ELF-1 (cell line): ENCODE results near the gene MVB12B.

ENCODE experiments used
- DNase-seq: peaks from one replicate; pipeline ENCODE4 v3.0.0-alpha.2; 2016; ENCODE audit warnings: low read depth, low spot score

The MVB12B gene

DNA sequence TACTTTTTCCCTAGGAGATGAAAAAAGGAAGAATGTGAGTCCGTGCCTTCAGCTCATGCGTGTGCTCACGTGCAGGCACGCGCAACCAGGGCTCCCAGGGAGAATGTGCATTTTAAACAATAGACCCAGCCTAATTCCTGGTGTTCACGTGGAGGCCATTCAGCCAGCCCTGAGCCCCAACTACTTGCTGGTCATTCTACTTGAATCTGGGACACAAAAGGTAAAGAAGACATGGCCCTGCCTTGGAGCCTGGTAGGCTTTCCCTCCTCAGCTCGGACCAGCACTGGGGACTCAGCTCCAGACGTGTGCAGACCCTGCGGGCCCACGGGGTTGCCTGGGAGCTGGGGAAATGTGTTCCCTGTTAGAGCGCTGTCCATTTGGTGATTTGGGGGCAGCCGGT lies 125.5 kb downstream of the MVB12B start:
- DNase-seq: no peak

DNA sequence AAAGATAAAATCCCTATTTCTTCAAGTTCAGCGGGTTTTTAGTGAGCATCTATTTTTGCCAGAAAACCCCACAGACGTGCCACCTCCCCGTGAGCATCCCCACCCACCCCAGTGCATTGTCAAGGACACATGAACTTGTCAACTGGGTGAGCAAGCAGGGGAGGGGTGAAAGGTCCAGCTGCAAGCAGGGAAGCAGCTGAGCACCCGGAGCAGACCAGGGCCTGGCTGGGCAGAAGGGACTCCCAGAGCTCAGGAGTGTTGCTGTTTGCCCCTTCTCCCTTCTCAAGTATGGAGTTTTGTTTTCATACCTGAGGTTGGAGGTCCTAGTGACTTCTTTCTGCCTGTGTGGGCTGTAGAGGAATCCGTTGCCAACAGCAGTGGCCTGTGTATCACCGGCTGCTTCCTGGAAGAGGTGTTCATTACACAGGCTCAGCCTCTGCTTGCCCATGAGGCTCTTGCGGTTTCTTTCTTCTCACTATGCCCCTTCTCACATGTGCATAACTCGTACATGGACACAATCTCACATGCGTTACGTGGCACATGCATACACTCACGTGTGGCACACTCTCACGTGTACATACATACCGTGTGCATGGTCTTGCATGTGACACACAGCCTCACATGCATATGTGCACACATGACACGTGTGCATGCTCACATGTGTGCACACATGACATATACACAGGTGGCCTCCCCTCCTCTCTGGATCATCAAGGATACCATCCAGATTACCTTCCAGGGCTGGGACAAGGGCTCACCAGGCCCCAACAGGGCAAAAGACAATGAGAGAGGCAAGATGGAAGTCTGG lies 126.7 kb downstream of the MVB12B start:
- no peak for DNase-seq

DNA sequence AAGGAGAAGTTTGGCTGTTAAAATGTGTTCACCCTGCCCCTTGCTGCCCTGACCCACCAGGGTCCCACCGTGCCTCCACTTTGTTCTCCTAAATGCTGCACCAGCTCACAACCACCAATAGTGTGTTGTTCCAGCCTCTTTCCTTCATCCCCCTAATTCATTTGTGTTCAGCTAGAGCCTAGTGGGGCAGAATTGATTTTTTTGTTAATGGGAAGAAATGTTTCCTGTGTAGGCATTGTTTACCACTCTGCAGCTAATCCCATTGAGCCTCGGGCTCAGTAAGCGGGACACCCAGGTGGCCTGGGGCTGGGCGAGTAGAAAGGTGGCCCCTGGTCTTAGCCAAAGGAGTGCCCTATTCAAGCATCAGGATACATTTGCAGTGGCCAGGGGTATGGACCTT lies 127.6 kb downstream of the MVB12B start:
- no peak for DNase-seq

DNA sequence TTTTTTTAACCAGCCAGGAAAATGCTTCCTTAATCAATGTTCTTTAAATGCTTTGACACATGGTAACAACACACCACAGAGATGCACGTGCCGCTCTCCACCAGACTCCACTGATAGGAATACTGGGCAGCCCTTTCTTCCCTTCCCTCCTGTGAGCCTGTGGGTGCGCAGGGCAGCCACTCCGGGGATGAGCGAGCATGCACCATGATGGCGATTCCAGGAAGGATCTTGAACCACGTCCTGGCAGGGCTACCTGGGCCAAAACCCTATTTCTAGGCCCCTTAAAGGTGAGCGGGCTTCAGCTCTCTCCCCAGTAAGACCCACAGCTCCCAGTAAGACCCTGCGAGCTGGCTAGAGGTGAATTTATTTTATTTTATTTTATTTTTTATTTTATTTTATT lies 128.2 kb downstream of the MVB12B start:
- no peak for DNase-seq

DNA sequence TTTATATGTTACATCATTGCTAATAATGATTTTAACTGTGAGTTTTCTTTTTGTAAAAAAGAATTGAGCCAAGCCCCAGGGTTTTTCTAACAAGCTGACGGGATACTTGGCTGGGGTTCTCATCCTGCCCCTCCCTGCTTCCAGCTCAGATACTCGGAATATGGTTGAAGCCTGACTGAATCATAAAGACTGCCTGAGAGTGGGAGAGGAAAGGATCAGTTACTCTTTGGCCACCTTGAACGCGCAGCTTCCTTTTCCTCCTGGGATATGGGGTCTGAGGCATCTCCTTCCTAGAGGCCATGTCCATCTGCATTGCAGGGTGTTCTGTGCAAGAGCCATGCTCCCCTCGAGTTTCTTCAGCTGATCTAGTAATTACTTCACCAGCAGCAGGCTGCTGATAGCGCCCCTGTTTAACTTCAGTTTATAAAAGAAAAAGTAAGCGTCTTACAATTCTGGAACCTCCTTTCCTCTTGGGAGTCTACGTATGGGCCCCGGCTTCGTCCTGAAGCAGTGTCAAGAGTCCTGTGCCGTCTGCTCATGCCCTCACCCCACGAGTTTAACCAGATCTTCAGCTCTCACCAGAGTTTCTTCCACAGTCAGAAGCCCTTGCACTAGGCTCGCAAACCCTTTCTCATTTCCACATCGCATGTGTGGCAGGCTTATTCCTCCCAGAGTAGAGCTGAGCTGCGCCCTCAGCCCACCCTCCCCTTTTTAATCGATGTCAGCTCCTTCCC lies 130.0 kb downstream of the MVB12B start:
- no peak for DNase-seq

DNA sequence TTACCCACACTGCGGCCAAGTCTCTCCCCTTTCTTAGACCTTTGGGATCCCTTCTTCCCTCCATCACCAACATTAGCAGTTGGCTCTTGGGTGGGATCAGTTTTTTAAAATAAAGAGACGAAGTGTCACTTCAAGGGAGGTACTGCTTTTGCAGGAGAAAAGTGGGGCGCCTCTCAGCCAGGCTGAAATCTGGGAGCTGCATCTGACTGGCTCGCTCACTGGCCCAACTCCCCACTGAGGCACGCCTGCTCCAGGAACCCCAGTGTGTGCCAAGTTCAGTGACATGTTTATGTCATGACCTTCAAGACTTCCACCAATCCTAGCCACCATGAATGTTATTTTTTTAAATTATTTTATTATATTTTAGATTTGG lies 130.5 kb downstream of the MVB12B start:
- no peak for DNase-seq

DNA sequence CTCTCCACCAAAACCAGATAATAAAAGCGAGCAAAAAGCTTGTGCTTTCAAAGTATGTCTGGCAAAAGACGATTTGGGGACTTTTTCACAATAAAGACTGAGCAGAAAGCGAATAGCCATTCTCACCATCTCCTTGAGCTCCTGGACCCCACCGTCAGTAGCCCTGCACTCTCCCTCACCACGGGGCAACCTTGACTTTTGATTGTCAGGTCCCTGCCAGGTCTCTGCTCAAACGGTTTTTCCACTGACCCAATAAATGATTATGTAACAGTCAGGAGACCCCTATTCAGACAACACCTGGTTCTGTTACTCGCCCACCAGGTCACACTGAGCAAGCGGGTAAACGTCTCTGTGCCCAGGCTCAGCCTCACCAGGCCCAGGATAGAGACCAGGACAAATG lies 131.3 kb downstream of the MVB12B start:
- no peak for DNase-seq

DNA sequence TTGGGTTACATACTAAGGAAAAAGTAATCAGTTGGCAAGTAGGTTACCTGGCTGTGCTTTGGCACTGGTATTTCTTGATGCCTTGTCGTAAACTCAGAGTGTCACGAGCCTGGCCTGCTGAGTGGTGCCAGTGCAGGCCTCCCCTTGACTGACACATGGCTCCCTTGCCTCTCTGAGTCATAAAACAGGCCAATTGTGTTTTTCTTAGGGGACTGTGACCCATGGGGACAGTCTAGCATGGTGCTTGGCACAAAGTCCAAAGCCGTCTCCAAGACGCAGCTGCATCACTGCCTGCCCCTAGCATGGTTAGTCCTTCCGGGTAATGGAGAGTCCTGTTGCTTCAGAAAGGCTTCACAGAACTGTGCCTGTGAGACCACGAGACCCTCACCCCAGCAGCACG lies 132.5 kb downstream of the MVB12B start:
- DNase-seq: no peak

DNA sequence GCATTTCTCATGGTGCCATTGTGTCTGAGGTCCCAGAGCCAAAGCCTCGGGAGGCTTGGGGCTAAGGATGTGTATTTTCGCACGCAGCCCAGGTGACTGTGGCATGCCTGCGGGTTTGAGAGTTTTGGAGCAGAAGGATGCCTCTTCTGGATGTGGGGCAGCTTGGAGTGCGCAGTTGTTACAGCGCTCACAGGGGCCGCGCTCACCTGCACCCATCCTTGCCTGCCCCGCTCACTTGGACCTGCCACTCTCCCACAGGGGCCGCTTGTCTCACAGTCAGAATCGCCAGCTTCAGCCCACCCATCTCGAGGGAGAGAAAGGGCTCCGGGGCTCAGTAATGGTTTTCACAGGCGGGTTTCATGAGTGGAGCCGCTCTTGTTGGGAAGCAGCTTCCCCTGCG lies 132.9 kb downstream of the MVB12B start:
- DNase-seq: no peak

DNA sequence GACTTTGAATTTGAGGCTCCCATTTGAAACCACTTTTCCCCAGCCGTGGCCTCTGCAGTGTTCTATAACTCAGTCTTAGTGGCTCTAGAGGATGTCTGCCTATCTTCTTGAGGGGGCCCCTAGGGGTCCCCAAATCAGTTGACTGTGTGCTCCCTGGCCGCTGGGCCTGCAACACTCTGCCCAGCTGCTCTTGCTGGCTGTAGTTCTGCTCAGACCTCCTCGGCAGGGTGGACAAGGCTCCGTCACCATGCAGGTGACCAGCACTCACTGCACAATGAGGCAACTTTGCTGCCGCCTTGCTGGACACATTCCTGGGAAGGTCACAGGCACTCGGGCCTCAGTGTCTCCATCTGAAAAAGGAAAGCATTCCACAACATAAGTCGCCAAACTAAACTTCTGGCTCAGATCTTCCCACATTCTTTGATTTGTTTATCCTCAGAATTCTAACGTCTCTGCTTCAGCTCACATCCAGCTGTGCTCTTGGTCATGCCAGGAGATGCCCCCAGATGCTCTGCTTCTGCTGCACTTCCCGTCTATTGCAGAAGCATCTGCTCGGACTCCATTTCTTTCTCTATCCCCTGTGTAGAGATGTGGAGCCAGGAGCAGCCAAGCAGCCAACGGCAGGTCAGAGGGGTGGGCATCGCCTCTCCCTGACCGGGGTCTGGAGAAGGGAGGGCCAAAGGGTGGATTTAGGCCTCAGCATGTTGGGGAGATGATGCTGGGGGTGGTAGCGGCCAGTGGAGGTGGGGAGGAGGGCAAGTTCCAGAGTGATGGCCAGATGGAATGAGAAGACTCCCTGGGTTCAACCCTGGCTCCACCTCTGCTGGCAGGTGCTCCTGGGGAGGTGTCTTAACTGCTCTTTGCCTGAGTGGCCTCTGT lies 133.6 kb downstream of the MVB12B start:
- no peak for DNase-seq

DNA sequence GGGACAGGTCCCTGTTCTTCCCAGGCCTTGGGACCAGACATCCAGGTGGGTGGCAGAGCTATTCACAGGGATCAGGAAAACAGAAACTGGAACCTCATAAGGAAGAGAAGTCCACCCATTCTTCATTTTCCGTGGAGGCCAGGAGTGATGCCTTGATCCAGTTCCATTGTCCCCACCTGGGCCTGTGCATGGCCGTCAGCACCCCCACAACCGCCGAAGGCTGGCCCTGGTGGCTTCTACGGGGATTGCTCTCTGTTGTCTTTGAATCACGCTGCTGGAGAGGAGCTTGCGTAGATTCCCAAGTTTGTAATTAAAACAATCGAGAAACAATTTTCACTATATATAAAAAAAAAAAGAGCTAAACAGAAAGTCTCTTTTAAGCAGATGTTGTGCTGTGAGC lies 134.4 kb downstream of the MVB12B start:
- DNase-seq: no peak

DNA sequence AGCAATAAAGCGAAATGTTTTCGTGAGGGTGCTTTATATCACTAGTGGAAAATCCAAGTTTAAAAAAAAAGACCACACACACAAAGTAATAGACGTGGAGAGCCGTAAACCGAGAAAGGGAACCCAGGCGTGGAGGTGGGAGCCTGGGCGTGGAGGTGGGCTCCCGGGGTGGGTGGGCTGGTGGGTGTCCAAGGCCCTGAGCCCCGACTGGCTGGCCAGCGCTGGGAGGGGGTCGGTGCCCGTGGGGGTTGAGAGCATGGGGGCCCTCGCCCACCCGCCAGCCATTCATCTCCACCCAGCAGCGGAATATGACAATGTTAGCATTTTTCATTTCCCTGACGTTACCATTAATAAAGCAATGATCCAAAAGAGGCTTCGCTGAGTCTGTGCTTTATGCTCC lies 135.0 kb downstream of the MVB12B start:
- no peak for DNase-seq

DNA sequence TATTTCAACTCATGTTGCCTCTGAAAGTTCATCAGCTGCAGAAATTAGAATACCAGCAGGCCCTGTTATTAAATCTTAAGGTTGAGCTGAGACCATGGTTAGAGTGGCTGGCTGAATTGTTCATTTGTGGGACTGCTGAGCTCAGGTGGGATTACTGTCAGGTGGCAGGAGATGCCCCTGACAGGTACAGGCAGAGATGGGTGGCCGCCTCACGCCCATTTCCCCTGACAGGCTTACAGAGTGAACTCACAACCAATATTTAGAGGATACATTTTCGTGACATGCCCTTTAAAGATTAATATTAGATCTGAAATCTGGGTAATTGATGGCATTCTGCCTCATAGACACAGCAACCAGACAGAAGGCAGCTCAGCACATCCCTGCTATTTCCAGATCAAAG lies 136.0 kb downstream of the MVB12B start:
- no peak for DNase-seq

DNA sequence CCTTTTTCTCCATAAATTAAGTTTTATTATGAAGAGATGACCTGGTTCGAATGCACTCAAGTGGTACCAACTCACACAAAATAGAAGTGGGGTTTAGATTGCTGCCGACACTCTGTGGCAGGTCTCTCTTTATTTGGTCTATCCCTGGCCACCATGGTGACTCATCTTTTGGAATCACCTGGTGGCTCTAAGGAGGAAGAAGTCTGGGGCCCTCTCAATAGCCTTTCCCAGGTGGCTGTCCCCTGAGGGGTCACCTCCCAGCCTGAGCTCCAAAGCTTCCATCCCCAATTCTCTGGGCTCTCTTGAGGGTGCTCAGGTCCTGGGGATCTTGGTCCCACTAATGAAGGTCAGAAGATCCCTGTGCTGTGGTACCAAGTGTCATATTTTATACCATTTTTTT lies 136.8 kb downstream of the MVB12B start:
- no peak for DNase-seq

DNA sequence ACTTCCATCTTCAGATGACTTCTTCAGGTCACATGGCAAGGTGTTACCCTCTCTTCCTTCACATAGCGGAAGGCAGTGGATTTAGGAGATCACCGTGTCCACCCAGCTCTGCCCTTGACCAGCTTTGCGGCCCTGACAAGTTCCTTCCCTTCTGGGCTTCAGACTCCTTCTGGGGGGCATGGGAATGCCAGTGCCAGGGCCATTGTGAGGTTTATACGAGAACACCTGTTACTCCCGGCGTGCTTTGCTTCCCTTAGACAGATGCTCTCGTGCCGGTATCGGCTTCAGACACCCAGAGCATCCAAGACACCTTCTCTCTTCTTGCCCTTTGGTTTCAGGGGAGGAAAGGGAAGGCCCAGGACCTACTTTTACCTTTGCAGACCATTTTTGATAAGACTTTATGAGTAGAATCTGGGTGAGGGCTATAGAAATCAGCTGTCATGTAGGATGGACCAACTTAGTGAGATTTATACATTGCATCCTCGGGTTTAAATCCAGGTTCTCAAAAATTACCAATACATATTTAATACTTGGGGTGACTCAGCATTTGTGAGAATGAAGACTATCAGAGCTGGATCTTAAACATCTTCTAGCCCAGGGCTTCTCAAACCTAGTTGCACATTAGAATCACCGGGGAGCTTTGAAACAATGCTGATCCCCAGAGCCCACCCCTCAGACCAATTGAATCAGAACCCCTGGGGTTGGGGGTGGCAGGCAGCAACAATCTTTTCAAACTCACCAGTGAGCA lies 138.2 kb downstream of the MVB12B start:
- no peak for DNase-seq

DNA sequence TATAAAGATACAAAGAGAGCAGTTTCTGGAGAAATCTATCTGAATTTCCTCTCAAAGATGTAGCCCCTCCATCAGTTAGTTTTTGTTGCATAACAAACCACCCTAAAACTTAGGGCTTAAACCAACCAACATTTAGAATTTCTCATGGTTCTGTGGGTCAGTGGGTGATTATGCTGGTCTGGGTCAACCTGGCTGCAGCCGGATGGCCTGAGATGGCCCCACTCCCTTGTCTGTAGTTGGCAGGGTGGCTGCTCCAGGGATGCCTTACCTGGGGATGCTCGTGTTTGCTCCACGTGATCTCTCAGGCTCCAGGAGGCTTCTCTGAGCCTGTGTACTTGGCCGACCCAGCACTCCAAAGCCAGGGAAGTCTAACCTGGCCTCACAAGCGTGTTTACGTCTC lies 139.3 kb downstream of the MVB12B start:
- no peak for DNase-seq

DNA sequence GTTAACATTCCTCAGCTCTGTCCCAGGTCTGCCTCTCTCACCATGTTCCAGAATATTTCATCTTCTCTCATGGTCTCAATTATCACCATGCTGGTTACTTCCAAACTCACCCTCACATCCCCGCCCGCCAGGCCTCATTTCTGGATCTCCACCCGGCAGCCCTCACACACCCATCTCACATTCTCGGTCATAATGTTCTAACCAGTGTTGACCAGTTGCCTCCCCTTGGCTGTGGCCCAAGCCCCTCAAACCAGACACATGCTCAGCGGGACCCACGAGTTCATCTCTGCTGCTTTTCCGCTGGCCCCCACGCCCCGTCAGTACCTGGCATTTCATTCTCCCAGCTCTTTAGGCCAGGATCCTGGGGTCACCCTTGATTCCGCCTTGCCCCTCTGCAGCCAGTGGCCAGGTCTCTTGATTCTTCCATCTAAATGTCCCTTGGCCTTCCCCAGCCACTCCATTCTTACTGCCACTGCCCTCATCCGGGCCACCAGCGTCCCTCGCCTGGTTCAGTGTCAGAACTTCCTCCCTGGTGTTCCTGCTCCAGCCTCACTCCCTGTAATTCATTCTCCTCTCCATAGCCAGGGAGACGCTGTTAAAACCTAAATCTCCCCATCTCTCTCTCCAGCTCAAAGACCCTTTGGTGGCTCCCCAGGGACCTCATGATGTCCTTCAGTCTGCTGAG lies 141.7 kb downstream of the MVB12B start:
- DNase-seq: no peak

DNA sequence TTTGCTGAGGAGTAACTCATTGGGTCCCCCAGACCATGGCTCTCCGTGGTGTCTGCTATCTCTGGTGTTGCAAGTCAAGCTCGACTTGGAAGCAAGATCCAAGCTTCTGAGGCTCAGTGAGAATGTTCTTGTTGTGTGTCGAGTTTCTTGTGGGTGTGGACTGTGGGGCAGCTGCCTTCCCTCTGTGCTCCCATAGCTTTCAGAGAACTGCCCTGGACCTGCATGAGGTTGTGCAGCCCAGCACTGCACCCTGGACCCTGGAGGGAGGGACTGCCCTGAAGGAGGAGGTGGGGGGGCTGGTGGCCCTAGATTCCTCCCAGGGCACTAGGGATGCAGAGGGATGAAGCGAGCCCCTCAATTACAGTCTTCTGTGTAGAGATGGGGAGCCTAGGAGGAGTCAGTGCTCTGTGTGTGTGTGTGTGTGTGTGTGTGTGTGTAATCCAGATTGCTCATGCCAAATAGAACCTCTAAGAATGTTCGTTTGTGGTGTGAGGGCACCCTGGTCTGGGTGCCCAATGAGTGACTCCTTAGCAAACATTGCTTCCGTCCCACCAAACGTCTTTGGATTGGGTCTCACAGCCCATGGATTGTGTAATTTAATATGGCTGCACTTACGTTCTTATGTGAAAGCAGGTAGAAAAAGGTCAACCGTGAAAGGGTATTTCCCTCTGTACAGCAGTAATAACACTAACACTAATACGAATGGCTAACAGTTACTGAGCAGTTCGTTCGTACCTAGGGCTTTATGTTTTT lies 143.8 kb downstream of the MVB12B start:
- no peak for DNase-seq

DNA sequence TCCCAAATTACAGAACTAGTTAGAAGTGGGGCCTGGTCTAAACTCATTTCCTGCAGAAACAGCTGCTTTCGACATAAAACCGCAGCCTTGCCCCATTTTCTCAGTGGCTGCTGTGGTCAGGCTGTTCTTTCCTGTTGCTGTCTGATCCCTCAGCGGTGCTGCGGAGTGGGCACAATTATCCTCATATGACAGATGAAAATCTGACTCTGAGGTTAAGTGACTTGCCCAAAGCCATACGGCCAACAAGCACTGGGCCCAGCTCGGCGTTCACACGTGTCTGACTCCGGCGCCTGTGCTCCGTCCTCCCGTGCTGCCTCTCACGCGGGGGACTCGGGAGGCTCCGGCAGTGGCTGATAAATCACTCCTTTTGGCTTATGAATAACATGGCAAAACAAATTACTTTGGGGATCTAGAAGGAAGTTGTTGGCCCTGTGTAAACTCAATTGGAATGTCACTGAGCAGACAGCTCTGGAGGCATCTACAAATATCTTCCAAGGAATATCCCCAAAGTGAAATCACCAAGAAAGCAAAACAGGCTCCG lies 144.5 kb downstream of the MVB12B start:
- DNase-seq: no peak
